K562 (cell line): Measurements from ENCODE around the gene TMEFF1. TPM values are rescaled to one million over a fixed set of nuclear protein-coding genes. Genes with fewer than 3 reads are reported as not detected.

Experiments
- BRF1 ChIP-seq: IDR thresholded peaks from 3 replicates; pipeline ENCODE4 v1.6.1; 2011; ENCODE audit warnings: borderline replicate concordance, mild to moderate bottlenecking; ENCODE audit not compliant: insufficient read length; ENCODE audit errors: extremely low read depth
- CBFA2T3 ChIP-seq: fragments of 450-650 bp; IDR thresholded peaks from 2 replicates; pipeline ENCODE4 v1.6.1; 2017
- LARP7 ChIP-seq: fragments of 450-650 bp; IDR thresholded peaks from 2 replicates; pipeline ENCODE4 v1.6.1; 2016
- MEF2D ChIP-seq: conservative IDR thresholded peaks from 2 replicates; pipeline ENCODE4 v1.6.1; 2016; ENCODE audit warnings: low read depth, missing genetic modification characterization, missing compliant biosample characterization
- MTA2 ChIP-seq: fragments of 450-650 bp; IDR thresholded peaks from 2 replicates; pipeline ENCODE4 v1.6.1; 2016; ENCODE audit warnings: low read depth
- SREBF2 ChIP-seq: sonication (generic); formaldehyde crosslinking; IDR thresholded peaks from 2 replicates; pipeline ENCODE4 v1.4.0; 2020; ENCODE audit warnings: mild to moderate bottlenecking, missing genetic modification reagents
- YBX1 ChIP-seq: fragments of 450-650 bp; IDR thresholded peaks from 2 replicates; pipeline ENCODE4 v1.7.1; 2016; ENCODE audit warnings: mild to moderate bottlenecking
- ZSCAN29 ChIP-seq: fragments of 450-650 bp; IDR thresholded peaks from 2 replicates; pipeline ENCODE4 v1.6.1; 2017
- polyA plus RNA-seq, 8 experiments: library from polyadenylated mRNA; depleted of rRNA in 4 of 8; stranded (reverse) in 5 of 8; unstranded in 3 of 8; fragments of >200 nt; fragmentation: Nextera tagmentation in 2 of 8; fragmentation: Illumina TruSeq in 1 of 8; extraction: Ambion mirVana in 2 of 8; extraction: Trizol in 1 of 8; gene quantifications; 2 replicates each; pipeline versions ENCODE4 v1.2.1 to v1.2.3, GENCODE V29; 2011 to 2014; ENCODE audit warnings: inconsistent platforms in 1 of 8, missing spikeins in 1 of 8
- total RNA-seq, 7 experiments: library from RNA; depleted of rRNA in 6 of 7; stranded (reverse); fragments of >200 nt in 6 of 7; fragmentation: Illumina TruSeq in 2 of 7; extraction: Trizol in 2 of 7; gene quantifications; 2 replicates each; pipeline versions ENCODE4 v1.2.1 to v1.2.3, GENCODE V29; 2011 to 2021; ENCODE audit warnings: low replicate concordance in 1 of 7
- TF ChIP-seq, protein P1 (sequence below), 2 experiments: fragments of 450-650 bp; IDR thresholded peaks; 2 replicates each; pipeline ENCODE4 v1.6.1; 2016
- TF ChIP-seq, protein P2 (sequence below): fragments of 450-650 bp; formaldehyde crosslinking; IDR thresholded peaks from 2 replicates; pipeline ENCODE4 v1.4.0; 2022; ENCODE audit warnings: missing genetic modification characterization
- TF ChIP-seq, protein P3 (sequence below): fragments of 250-450 bp; sonication (Bioruptor Pico); IDR thresholded peaks from 2 replicates; pipeline ENCODE4 v1.4.0; 2020; ENCODE audit warnings: mild to moderate bottlenecking, moderate library complexity
- TF ChIP-seq, protein P4 (sequence below): IDR thresholded peaks from 3 replicates; pipeline ENCODE4 v1.6.1; 2011; ENCODE audit warnings: borderline replicate concordance, mild to moderate bottlenecking; ENCODE audit not compliant: insufficient read length, insufficient read depth
- TF ChIP-seq, protein P5 (sequence below): fragments of 200-400 bp; formaldehyde crosslinking; IDR thresholded peaks from 2 replicates; pipeline ENCODE4 v1.6.1; 2017; ENCODE audit warnings: mild to moderate bottlenecking, low read depth, low read length, moderate library complexity

The TMEFF1 gene
- total and polyA plus RNA-seq, 9 of the 15 experiments (the other 6 are each of a cell fraction or from before 2014, with no cell fraction given) = 0.07 to 1.1 (median 0.28) TPM; not detected in 2

DNA sequence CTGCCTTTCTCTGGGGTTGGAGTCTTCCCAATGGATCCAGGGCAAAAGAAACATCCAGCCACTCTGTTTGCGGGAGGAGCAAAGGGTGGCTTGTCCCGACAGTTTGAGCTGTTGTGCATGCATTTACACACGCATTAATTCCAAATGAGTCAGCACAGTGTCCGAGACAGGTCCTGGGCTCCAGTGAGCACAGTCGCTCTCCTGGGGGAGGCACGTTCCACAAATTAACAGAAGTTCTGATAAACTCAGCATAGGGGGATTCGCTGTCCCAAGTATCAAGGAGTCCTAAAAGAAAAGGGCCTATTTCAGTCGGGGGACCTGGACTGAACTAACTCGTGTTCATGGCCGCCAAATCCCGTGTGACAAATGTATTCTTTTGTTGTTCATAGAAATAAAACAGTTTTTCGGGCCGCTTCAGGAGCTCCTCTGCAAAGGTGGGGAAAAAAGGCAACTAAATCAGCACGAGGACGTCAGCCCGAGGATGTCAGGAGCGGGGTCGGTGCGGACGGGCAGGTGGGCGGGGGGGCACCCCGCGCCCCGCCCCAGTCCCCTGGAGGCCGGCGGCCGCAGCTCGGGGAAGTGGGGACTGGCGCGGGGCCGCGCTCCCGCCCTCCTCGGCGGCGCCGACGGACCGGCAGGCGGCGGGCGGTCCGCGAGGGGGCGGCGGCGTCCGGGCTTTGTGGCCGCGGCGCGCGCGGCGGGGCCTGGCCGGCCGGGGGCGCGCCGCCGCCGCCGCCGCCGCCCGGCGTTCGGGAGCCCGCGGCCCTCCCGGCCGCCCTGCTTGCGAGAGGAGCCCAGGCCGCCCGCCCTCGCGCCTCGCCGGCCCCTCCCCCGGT, 46.2 kb upstream of the TMEFF1 start, which contains the start of gene MSANTD3 (continued):
- TF ChIP-seq SREBF2 (no peak), CBFA2T3 (no peak), ZSCAN29 (no peak), MEF2D (tag) (no peak), BRF1 (no peak), MTA2 (no peak), YBX1 (no peak), LARP7 (no peak)
- TF ChIP-seq, protein P1, sequence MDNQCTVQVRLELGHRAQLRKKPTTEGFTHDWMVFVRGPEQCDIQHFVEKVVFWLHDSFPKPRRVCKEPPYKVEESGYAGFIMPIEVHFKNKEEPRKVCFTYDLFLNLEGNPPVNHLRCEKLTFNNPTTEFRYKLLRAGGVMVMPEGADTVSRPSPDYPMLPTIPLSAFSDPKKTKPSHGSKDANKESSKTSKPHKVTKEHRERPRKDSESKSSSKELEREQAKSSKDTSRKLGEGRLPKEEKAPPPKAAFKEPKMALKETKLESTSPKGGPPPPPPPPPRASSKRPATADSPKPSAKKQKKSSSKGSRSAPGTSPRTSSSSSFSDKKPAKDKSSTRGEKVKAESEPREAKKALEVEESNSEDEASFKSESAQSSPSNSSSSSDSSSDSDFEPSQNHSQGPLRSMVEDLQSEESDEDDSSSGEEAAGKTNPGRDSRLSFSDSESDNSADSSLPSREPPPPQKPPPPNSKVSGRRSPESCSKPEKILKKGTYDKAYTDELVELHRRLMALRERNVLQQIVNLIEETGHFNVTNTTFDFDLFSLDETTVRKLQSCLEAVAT (IDR thresholded peaks at IDR 0.05) = no peak
- TF ChIP-seq, protein P2, sequence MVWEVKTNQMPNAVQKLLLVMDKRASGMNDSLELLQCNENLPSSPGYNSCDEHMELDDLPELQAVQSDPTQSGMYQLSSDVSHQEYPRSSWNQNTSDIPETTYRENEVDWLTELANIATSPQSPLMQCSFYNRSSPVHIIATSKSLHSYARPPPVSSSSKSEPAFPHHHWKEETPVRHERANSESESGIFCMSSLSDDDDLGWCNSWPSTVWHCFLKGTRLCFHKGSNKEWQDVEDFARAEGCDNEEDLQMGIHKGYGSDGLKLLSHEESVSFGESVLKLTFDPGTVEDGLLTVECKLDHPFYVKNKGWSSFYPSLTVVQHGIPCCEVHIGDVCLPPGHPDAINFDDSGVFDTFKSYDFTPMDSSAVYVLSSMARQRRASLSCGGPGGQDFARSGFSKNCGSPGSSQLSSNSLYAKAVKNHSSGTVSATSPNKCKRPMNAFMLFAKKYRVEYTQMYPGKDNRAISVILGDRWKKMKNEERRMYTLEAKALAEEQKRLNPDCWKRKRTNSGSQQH (CRISPR knock-in tag) = no peak
- TF ChIP-seq, protein P3, sequence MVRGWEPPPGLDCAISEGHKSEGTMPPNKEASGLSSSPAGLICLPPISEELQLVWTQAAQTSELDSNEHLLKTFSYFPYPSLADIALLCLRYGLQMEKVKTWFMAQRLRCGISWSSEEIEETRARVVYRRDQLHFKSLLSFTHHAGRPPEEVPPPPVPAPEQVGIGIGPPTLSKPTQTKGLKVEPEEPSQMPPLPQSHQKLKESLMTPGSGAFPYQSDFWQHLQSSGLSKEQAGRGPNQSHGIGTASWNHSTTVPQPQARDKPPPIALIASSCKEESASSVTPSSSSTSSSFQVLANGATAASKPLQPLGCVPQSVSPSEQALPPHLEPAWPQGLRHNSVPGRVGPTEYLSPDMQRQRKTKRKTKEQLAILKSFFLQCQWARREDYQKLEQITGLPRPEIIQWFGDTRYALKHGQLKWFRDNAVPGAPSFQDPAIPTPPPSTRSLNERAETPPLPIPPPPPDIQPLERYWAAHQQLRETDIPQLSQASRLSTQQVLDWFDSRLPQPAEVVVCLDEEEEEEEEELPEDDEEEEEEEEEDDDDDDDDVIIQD (CRISPR knock-in tag) = no peak
- TF ChIP-seq, protein P4, sequence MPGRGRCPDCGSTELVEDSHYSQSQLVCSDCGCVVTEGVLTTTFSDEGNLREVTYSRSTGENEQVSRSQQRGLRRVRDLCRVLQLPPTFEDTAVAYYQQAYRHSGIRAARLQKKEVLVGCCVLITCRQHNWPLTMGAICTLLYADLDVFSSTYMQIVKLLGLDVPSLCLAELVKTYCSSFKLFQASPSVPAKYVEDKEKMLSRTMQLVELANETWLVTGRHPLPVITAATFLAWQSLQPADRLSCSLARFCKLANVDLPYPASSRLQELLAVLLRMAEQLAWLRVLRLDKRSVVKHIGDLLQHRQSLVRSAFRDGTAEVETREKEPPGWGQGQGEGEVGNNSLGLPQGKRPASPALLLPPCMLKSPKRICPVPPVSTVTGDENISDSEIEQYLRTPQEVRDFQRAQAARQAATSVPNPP = no peak
- TF ChIP-seq, protein P5, sequence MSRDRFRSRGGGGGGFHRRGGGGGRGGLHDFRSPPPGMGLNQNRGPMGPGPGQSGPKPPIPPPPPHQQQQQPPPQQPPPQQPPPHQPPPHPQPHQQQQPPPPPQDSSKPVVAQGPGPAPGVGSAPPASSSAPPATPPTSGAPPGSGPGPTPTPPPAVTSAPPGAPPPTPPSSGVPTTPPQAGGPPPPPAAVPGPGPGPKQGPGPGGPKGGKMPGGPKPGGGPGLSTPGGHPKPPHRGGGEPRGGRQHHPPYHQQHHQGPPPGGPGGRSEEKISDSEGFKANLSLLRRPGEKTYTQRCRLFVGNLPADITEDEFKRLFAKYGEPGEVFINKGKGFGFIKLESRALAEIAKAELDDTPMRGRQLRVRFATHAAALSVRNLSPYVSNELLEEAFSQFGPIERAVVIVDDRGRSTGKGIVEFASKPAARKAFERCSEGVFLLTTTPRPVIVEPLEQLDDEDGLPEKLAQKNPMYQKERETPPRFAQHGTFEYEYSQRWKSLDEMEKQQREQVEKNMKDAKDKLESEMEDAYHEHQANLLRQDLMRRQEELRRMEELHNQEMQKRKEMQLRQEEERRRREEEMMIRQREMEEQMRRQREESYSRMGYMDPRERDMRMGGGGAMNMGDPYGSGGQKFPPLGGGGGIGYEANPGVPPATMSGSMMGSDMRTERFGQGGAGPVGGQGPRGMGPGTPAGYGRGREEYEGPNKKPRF = no peak
